ENCODE data around the gene FH.

Gene FH

GRCh38 chr1:241519308-241520079 is at the start of gene FH:
FH (minus strand) TSS chr1:241519755; CDS start chr1:241519722, 33 bp downstream.
- peak; percentile 64 for DNase-seq (ENCODE audit: extremely low spot score, insufficient read length, low read depth)
- FAIRE-seq: peak; percentile 99

GRCh38 chr1:241560849-241561187 is 41.3 kb upstream of the FH start:
- no peak for FAIRE-seq
- DNase-seq (ENCODE audit: extremely low spot score, insufficient read length, low read depth): no peak

GRCh38 chr1:241560146-241560848 is 40.7 kb upstream of the FH start:
- FAIRE-seq (peak; percentile 39), DNase-seq (ENCODE audit: extremely low spot score, insufficient read length, low read depth) (no peak)

GRCh38 chr1:241557551-241558193 is 38.1 kb upstream of the FH start:
- FAIRE-seq (no peak), DNase-seq (ENCODE audit: extremely low spot score, insufficient read length, low read depth) (no peak)

- FAIRE-seq: no peak
- no peak for DNase-seq (ENCODE audit: extremely low spot score, insufficient read length, low read depth)
Observed at GRCh38 chr1:241557031-241557430, 37.5 kb upstream of the FH start.

- DNase-seq (ENCODE audit: extremely low spot score, insufficient read length, low read depth): no peak
- no peak for FAIRE-seq
Observed at GRCh38 chr1:241555526-241555925, 36.0 kb upstream of the FH start.

- no peak for FAIRE-seq
- no peak for DNase-seq (ENCODE audit: extremely low spot score, insufficient read length, low read depth)
Observed at GRCh38 chr1:241553886-241554592, 34.5 kb upstream of the FH start.

GRCh38 chr1:241551759-241552638 is 32.4 kb upstream of the FH start:
- DNase-seq (ENCODE audit: extremely low spot score, insufficient read length, low read depth) (no peak), FAIRE-seq (peak; percentile 92)

- no peak for DNase-seq (ENCODE audit: extremely low spot score, insufficient read length, low read depth)
- FAIRE-seq: peak; percentile 50
Observed at GRCh38 chr1:241550318-241550717, 30.8 kb upstream of the FH start.

- DNase-seq (ENCODE audit: extremely low spot score, insufficient read length, low read depth): no peak
- FAIRE-seq: no peak
Observed at GRCh38 chr1:241548008-241548407, 28.5 kb upstream of the FH start.

- DNase-seq (ENCODE audit: extremely low spot score, insufficient read length, low read depth): no peak
- no peak for FAIRE-seq
Observed at GRCh38 chr1:241542199-241542907, 22.8 kb upstream of the FH start.

- FAIRE-seq: no peak
Observed at GRCh38 chr1:241536969-241537368, 17.4 kb upstream of the FH start.

GRCh38 chr1:241536304-241536703 is 16.7 kb upstream of the FH start:
- DNase-seq (ENCODE audit: extremely low spot score, insufficient read length, low read depth): no peak
- no peak for FAIRE-seq

More at GRCh38 chr1:241536969-241537368, 17.4 kb upstream of the FH start:
- no peak for DNase-seq (ENCODE audit: extremely low spot score, insufficient read length, low read depth)

GRCh38 chr1:241533326-241534115 is 14.0 kb upstream of the FH start:
- DNase-seq (ENCODE audit: extremely low spot score, insufficient read length, low read depth) (no peak), FAIRE-seq (peak; percentile 88)

GRCh38 chr1:241532864-241533263 is 13.3 kb upstream of the FH start:
- FAIRE-seq (peak; percentile 94), DNase-seq (ENCODE audit: extremely low spot score, insufficient read length, low read depth) (no peak)

- DNase-seq (ENCODE audit: extremely low spot score, insufficient read length, low read depth): no peak
- FAIRE-seq: no peak
Observed at GRCh38 chr1:241532162-241532531, 12.6 kb upstream of the FH start, which contains the start of gene KMO. KMO (plus strand) TSS chr1:241532378; CDS start chr1:241532445, 67 bp downstream.

GRCh38 chr1:241531195-241532161 is 11.9 kb upstream of the FH start:
- no peak for DNase-seq (ENCODE audit: extremely low spot score, insufficient read length, low read depth)

More at GRCh38 chr1:241531195-241532161, 11.9 kb upstream of the FH start:
- FAIRE-seq: peak; percentile 90

Measured in GM18507 (cell line).